A549 treated with Mapracorat at 1 μM for 4 hours (cell line): ENCODE results near the gene CNPY2. TPM values are rescaled to one million over a fixed set of nuclear protein-coding genes. Genes with fewer than 3 reads are reported as not detected.

Source experiments
- total RNA-seq: library from RNA; stranded (reverse); fragments of 200-300 nt; extraction: Qiagen RNA extraction; gene quantifications from 5 replicates; pipeline ENCODE4 v1.2.3, GENCODE V29; 2022

Gene CNPY2
- 120 to 149 TPM (median 142 TPM) in 5 replicates for total RNA-seq

DNA sequence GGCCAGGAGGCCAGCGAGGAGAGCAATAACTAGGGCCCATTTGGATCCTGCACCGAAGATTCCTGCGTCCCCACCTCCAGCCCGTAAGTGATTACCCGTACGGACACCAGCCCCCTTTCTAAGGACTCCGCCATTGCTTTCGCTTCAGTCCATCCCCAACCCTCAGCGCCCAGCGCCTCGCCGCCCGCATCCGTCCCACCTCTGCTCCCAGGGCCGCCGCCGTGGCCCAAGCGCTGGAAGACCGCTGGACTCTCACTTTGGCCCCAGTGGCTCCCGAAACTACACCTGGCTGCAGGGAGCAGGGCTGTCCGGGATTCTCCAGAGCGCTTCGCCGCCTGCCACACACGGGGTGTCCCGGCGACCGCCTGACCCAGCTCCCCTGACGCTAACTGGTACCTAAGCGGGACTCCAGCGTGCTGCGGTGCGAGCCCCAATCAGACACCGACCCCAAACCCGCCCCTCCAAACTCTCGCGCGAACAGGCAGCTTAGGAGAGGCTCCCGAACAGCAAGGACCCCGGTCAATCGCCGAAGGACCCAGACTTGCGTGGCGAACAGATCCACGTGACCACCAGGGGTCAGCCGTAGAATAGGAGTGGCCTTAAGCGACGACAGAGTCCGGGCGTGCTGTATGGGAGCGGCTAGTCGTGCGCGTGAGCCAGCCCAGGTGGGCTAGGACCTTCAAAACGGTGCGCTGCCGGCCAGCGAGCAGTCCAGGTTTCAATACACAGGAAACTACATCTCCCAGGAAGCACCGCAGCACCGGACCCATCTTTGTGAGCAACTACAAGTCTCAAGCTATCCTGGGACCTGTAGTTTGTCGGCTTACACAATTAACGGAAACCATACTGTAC lies at the start of gene CNPY2:
TSS of gene CNPY2 (minus strand) at position 367 of the 852 bp plus-strand sequence. CDS start 771 bp downstream, outside the sequence.

GRCh38 chr12:56362130-56363059 lies 46.6 kb upstream of the CNPY2 start, which contains the start of gene APOF:
Gene APOF (minus strand): TSS chr12:56362857. CDS start chr12:56362745, 112 bp downstream.

DNA sequence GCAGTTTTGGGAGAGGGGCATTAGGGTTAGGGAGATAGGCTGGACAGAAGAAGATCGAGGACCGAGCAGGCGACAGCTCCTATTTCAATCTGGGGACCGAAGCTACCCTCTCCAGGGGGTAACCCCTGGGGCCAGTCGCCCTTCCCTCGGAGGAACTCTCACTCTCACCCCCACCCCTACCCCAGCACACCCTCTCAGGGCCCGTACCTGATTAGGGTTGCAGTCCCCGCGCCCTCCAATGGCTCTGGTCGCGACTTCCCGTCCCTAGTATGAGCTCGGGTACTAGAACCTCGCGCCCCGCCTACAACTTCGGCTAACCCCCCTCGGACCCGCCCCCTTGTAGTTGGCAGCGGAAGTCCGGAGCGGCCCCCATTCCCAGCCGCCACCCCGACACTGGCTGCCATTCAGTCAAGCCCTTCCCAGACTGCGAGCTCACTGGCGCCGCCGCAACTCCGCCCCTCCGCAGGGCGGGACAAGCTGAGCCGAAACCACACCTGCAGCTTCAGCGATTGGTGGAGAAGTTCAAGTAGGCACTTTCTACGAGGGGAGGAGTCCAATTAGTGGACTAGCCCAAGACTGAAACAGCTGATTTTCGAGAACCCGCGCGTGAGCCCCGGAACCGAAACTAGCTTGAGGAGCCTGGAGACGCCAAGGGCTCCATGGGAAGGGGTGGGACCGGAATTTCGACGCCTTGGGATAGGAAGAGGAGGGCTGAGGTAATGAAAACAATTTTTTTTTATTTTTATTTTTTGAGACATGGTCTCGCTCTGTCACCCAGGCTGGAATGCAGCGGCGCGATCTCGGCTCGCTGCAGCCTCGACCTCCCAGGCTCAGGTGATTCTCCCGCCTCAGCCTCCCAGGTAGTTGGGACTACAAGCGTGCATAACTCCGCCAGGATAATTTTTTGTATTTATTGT lies 44.3 kb upstream of the CNPY2 start, which contains the start of gene STAT2:
TSS of gene STAT2 (minus strand) at position 257 of the 917 bp plus-strand sequence. CDS start 3,536 bp downstream, outside the sequence.

GRCh38 chr12:56338308-56339157 lies 22.7 kb upstream of the CNPY2 start, which contains the start of gene IL23A:
Gene IL23A (plus strand): TSS chr12:56338884. CDS start chr12:56339045, 161 bp downstream.

DNA sequence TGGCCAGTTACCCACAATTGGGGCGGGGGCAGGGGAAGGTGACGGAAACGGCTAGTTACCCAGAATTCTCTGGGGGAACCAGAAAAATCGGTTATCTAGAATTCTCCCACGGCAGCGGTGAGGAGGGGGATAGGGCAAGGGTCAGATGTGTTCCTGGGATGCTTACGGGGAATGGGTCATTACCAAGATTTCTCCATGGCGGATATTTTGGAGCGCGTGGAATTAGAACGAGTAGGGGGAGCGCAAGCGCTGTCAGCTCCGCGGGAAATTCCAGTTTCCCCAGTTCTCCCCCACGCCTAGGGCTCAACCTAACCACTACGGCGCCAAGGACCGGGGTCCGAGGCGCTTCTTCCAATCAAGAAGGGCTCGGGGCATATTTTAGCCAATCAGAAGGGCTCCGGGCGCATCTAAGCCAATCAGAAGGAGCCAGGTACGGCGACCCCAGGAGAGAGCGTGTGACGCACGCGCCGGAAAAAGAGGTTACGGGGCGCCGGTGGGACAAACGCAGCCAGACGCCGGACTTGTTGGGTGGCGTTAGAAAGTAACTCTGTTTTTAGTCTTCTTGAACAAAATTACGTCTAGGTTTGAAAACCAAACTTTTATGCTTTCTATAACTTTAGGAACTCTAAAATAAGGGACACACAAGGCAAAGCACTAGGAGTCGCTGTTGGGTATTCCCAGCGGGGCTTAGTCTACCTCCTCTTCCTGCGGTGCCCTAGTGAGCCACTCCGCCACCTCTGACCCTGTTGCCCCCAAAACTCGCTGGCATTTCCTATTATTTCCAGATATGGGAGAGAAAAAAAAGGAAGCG lies 18.1 kb upstream of the CNPY2 start, which contains the start of gene PAN2:
TSS of gene PAN2 (minus strand) at position 322 of the 811 bp plus-strand sequence. CDS start 906 bp downstream, outside the sequence.

DNA sequence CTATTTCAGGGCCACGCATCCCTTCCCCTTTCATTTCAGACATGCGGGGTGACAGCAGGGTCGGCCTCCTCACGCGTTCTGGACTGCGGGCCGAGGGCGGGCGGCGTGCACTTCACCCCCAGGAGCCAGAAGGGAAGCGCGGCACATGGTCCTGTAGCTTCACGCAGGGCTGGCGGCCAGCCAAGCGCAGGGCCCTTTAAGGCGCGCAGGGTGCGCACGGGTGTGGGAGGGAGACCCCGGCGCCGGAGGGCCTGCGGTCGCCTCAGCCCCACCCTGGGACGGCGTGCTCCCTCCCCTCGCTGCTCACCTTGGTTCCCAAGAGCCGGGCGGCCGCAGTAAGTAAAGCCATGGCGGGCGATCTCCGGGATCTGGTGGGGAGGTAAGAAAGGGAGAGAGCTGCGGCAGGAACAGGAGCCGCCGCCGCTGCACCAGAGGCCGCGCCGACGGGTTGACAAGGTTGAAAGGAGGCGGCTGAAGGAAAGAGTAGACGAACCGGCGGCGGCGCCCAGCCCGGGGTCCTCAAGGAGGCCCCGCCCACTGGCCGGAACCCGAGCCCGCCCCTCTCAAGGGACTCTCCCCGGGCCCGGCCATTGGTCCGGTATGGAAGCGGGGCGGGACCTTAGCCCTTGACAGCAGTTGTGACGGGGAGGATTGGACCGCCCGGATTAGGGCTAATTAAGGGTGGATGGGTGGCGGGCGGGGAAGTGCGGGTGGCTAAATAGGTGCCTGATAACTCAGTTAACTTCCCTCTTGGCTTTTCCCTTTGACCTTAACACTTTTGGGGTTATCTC lies 15.7 kb downstream of the CNPY2 start, which contains the start of gene CS:
TSS of gene CS (minus strand) at position 478 of the 791 bp plus-strand sequence. CDS start at position 349, 129 bp downstream.

DNA sequence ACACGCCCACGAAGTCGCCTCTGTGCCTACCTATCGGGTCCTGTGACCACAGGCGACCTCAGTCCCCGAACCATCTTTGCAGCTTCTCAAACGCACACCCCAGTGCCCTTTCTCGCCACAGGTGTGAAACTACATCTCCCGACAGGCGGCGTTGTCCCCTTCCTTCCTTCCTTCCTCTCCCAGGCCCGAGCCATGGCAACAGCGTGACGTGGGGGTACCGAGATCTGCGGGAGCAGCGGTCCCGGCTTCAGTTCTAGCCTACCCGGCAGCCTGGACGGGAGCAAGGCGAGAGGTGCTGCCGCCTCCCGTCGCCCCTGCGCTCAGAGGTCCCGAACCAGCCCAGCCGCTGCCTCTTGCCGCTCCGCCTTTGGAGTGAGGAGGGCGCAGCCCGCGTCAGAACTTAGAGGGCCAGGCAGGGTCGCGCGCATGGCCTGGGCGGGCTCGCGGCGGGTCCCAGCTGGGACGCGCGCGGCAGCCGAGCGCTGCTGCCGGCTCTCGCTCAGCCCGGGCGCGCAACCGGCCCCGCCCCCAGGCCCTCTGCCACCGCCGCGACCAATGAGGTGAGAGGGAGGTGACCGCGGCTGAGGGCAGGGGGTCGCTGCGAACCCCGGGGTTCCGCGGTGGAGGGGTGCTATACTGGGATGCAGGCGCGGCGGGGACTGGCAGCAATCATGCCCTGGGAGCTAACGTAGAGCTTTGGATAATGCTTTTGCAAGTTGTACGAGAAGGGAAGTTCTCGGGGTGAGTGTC lies 48.9 kb downstream of the CNPY2 start, which contains the start of gene COQ10A:
TSS of gene COQ10A (plus strand) at position 250 of the 750 bp plus-strand sequence. CDS start at position 427, 177 bp downstream.

Other genes starting within 250 kb of the CNPY2 start
- gene ERBB3, start 235.8 kb downstream of the CNPY2 start, total RNA-seq: 1.2 to 2.1 TPM (median 1.9 TPM) in 5 replicates
- 278 to 323 TPM (median 296 TPM) in 5 replicates for gene PA2G4, start 211.4 kb downstream of the CNPY2 start, total RNA-seq
- 5,582 to 6,195 TPM (median 5,751 TPM) in 5 replicates for gene RPL41, start 199.4 kb downstream of the CNPY2 start, total RNA-seq
- 2.3 to 4.3 TPM (median 3.8 TPM) in 5 replicates for gene ZC3H10, start 197.7 kb downstream of the CNPY2 start, total RNA-seq
- 64.8 to 72.3 TPM (median 67.4 TPM) in 5 replicates for gene ESYT1, start 187.7 kb downstream of the CNPY2 start, total RNA-seq
- gene MYL6B, start 163.4 kb downstream of the CNPY2 start, total RNA-seq: 78.6 to 81.2 TPM (median 79.0 TPM) in 5 replicates
- gene MYL6, start 157.6 kb downstream of the CNPY2 start, total RNA-seq: 2,090 to 3,072 TPM (median 2,247 TPM) in 5 replicates
- gene SMARCC2, start 126.5 kb downstream of the CNPY2 start, total RNA-seq: 27.6 to 36.1 TPM (median 33.0 TPM) in 5 replicates
- gene RNF41, start 94.1 kb downstream of the CNPY2 start, total RNA-seq: 21.8 to 27.4 TPM (median 25.1 TPM) in 5 replicates
- gene NABP2, start 91.6 kb downstream of the CNPY2 start, total RNA-seq: 56.6 to 61.3 TPM (median 57.8 TPM) in 5 replicates
- not detected in 5 replicates for gene SLC39A5, start 85.9 kb downstream of the CNPY2 start, total RNA-seq
- 33.6 to 47.3 TPM (median 45.6 TPM) in 5 replicates for gene ANKRD52, start 57.6 kb downstream of the CNPY2 start, total RNA-seq
- 15.2 to 17.4 TPM (median 16.5 TPM) in 5 replicates for gene COQ10A, start 49.0 kb downstream of the CNPY2 start, total RNA-seq
- 145 to 174 TPM (median 156 TPM) in 5 replicates for gene CS, start 15.7 kb downstream of the CNPY2 start, total RNA-seq
- 10.8 to 22.0 TPM (median 14.5 TPM) in 5 replicates for gene PAN2, start 18.0 kb upstream of the CNPY2 start, total RNA-seq
- 0.22 to 0.64 TPM (median 0.33 TPM) in 5 replicates for gene IL23A, start 22.9 kb upstream of the CNPY2 start, total RNA-seq
- 9.5 to 13.7 TPM (median 12.0 TPM) in 5 replicates for gene STAT2, start 44.1 kb upstream of the CNPY2 start, total RNA-seq
- not detected in 5 replicates for gene APOF, start 46.9 kb upstream of the CNPY2 start, total RNA-seq
- 31.7 to 38.8 TPM (median 36.6 TPM) in 5 replicates for gene TIMELESS, start 133.4 kb upstream of the CNPY2 start, total RNA-seq
- gene MIP, start 138.7 kb upstream of the CNPY2 start, total RNA-seq: 0.13 to 0.32 TPM (median 0.23 TPM) in 4 of 5 replicates, not detected in the other
- gene SPRYD4, start 152.6 kb upstream of the CNPY2 start, total RNA-seq: 1.7 to 1.9 TPM (median 1.8 TPM) in 5 replicates
- 0.13 to 0.24 TPM (median 0.16 TPM) in 3 of 5 replicates, not detected in the others for gene GLS2, start 172.2 kb upstream of the CNPY2 start, total RNA-seq
- 9.4 to 18.3 TPM (median 11.8 TPM) in 5 replicates for gene RBMS2, start 205.8 kb upstream of the CNPY2 start, total RNA-seq